SK-N-SH (cell line): ENCODE measurements around the gene PTGR2. TPM values are rescaled to one million over a fixed set of nuclear protein-coding genes. Genes with fewer than 3 reads are reported as not detected.

ENCODE experiments used
- CTCF ChIA-PET: fragments of 300-600, 350-600 bp; formaldehyde crosslinking; extraction: SDS; loops from one replicate; lab custom pipeline; 2021; lab: Yijun Ruan, JAX
- POLR2A ChIA-PET: fragments of 350-600 bp; sonication (Branson Sonifier 250); formaldehyde crosslinking; extraction: SDS; loops from one replicate; lab custom pipeline; 2020; ENCODE audit warnings: antibody characterized with exemption, inconsistent platforms; lab: Yijun Ruan, JAX
- DNase-seq: peaks from one replicate; pipeline ENCODE4 v3.0.0; 2012
- H2AFZ ChIP-seq: fragments of 200-600 bp; sonication (generic); 2 replicates; pipeline ENCODE4 v1.8.1; 2016; ENCODE audit warnings: antibody characterized with exemption, mild to moderate bottlenecking, low read depth
- H3F3A ChIP-seq: fragments of 200-600 bp; sonication (generic); replicated peaks from 2 replicates; pipeline ENCODE3; 2016; ENCODE audit warnings: antibody characterized with exemption, mild to moderate bottlenecking; ENCODE audit not compliant: insufficient read depth
- H3K27ac ChIP-seq, 2 experiments: fragments of 200-500 bp in 1 of 2; fragments of 200-600 bp in 1 of 2; sonication (Bioruptor generic) in 1 of 2; sonication (generic), shearing (Covaris generic) in 1 of 2; 2 replicates each; pipeline versions ENCODE4 v1.5.1 to v1.6.1; 2014 to 2016; ENCODE audit warnings: low read depth in 2 of 2, inconsistent platforms in 1 of 2, low read length in 1 of 2, mild to moderate bottlenecking in 1 of 2, mixed read lengths in 1 of 2
- H3K27me3 ChIP-seq: fragments of 200-600 bp; sonication (generic), shearing (Covaris generic); 2 replicates; pipeline ENCODE4 v1.6.1; 2016; ENCODE audit warnings: mixed run types; ENCODE audit not compliant: insufficient read depth
- H3K36me3 ChIP-seq, 2 experiments: fragments of 200-500 bp in 1 of 2; fragments of 200-600 bp in 1 of 2; sonication (Bioruptor generic) in 1 of 2; sonication (generic) in 1 of 2; replicated peaks in 1 of 2; 2 replicates each; pipeline versions ENCODE3 to v1.5.1; 2014 to 2016; ENCODE audit warnings: low read length in 1 of 2, mild to moderate bottlenecking in 1 of 2; ENCODE audit not compliant: insufficient read depth in 2 of 2, control insufficient read depth in 1 of 2
- H3K4me1 ChIP-seq, 2 experiments: fragments of 200-500 bp in 1 of 2; fragments of 200-600 bp in 1 of 2; sonication (Bioruptor generic) in 1 of 2; sonication (generic), shearing (Covaris generic) in 1 of 2; 2 replicates each; pipeline versions ENCODE4 v1.5.1 to v1.6.1; 2014 to 2016; ENCODE audit warnings: low read depth in 1 of 2, low read length in 1 of 2, mixed run types in 1 of 2; ENCODE audit not compliant: insufficient read depth in 2 of 2, control insufficient read depth in 1 of 2
- H3K4me2 ChIP-seq: fragments of 200-600 bp; sonication (generic), shearing (Covaris generic); 2 replicates; pipeline ENCODE4 v1.6.1; 2017; ENCODE audit warnings: mixed run types
- H3K4me3 ChIP-seq, 2 experiments: fragments of 200-500 bp in 1 of 2; fragments of 200-600 bp in 1 of 2; sonication (Bioruptor generic) in 1 of 2; sonication (generic), shearing (Covaris generic) in 1 of 2; 2 replicates each; pipeline versions ENCODE4 v1.5.1 to v1.8.1; 2014 to 2016; ENCODE audit warnings: low read depth in 2 of 2, inconsistent platforms in 1 of 2, low read length in 1 of 2, mild to moderate bottlenecking in 1 of 2, mixed read lengths in 1 of 2, moderate library complexity in 1 of 2
- H3K79me2 ChIP-seq: fragments of 200-600 bp; sonication (generic); 2 replicates; pipeline ENCODE4 v1.8.1; 2017; ENCODE audit warnings: mild to moderate bottlenecking; ENCODE audit not compliant: insufficient read depth
- H3K9ac ChIP-seq: fragments of 200-600 bp; sonication (generic); 2 replicates; pipeline ENCODE4 v1.6.1; 2017; ENCODE audit warnings: mixed run types
- H3K9me2 ChIP-seq: fragments of 200-600 bp; sonication (generic); 2 replicates; pipeline ENCODE4 v1.6.1; 2017; ENCODE audit warnings: mixed run types
- H3K9me3 ChIP-seq: fragments of 200-600 bp; sonication (generic); 2 replicates; pipeline ENCODE4 v1.6.1; 2017; ENCODE audit warnings: mixed run types, mild to moderate bottlenecking, moderate library complexity
- H4K20me1 ChIP-seq: fragments of 200-600 bp; sonication (generic); 2 replicates; pipeline ENCODE4 v1.6.1; 2017; ENCODE audit warnings: mild to moderate bottlenecking, mixed run types; ENCODE audit not compliant: insufficient read depth
- CHD2 ChIP-seq: fragments of 150-350 bp; IDR thresholded peaks from 2 replicates; pipeline ENCODE4 v1.6.1; 2018; ENCODE audit warnings: low read length; ENCODE audit not compliant: partially characterized antibody
- CTCF ChIP-seq: fragments of 200-600 bp; sonication (generic); IDR thresholded peaks from 2 replicates; pipeline ENCODE4 v1.6.1; 2017; ENCODE audit warnings: antibody characterized with exemption, mild to moderate bottlenecking, moderate library complexity
- ELF1 ChIP-seq: IDR thresholded peaks from 2 replicates; pipeline ENCODE4 v1.4.0; 2012
- EP300 ChIP-seq, 2 experiments: IDR thresholded peaks; 2 replicates each; pipeline versions ENCODE4 v1.4.0 to v1.6.1; 2012; ENCODE audit warnings: borderline replicate concordance in 1 of 2, low read depth in 1 of 2, low read length in 1 of 2
- EZH2phosphoT487 ChIP-seq: fragments of 200-600 bp; sonication (generic); IDR thresholded peaks from 2 replicates; pipeline ENCODE4 v1.6.1; 2017; ENCODE audit warnings: low read depth, mixed run types, mild to moderate bottlenecking, antibody characterized with exemption, moderate library complexity, borderline replicate concordance
- FOSL2 ChIP-seq: IDR thresholded peaks from 2 replicates; pipeline ENCODE4 v1.4.0; 2012; ENCODE audit warnings: low read depth, mild to moderate bottlenecking, moderate library complexity, borderline replicate concordance
- FOXJ3 ChIP-seq: sonication (generic); formaldehyde crosslinking; IDR thresholded peaks from 2 replicates; pipeline ENCODE4 v1.5.1; 2020; ENCODE audit warnings: mild to moderate bottlenecking, missing genetic modification reagents
- GABPA ChIP-seq: IDR thresholded peaks from 2 replicates; pipeline ENCODE4 v1.4.0; 2012; ENCODE audit warnings: low read depth, mild to moderate bottlenecking
- GATA2 ChIP-seq: sonication (generic); formaldehyde crosslinking; IDR thresholded peaks from 2 replicates; pipeline ENCODE4 v1.5.0; 2020; ENCODE audit warnings: mild to moderate bottlenecking, missing genetic modification reagents
- JUND ChIP-seq: IDR thresholded peaks from 2 replicates; pipeline ENCODE4 v1.4.0; 2012
- MAX ChIP-seq: IDR thresholded peaks from 2 replicates; pipeline ENCODE4 v1.4.0; 2012; ENCODE audit warnings: low read depth
- MEF2A ChIP-seq: IDR thresholded peaks from 2 replicates; pipeline ENCODE4 v1.4.0; 2012; ENCODE audit warnings: low read depth, borderline replicate concordance
- MXI1 ChIP-seq: IDR thresholded peaks from 2 replicates; pipeline ENCODE4 v1.6.1; 2012; ENCODE audit warnings: mild to moderate bottlenecking, low read depth, low read length, improper control_type of control experiment
- NFIC ChIP-seq: IDR thresholded peaks from 2 replicates; pipeline ENCODE4 v1.4.0; 2012; ENCODE audit warnings: borderline replicate concordance
- NRF1 ChIP-seq: IDR thresholded peaks from 2 replicates; pipeline ENCODE4 v1.6.1; 2012; ENCODE audit warnings: low read depth, mild to moderate bottlenecking, low read length
- RAD21 ChIP-seq: IDR thresholded peaks from 2 replicates; pipeline ENCODE4 v1.6.1; 2012; ENCODE audit warnings: mild to moderate bottlenecking, low read length
- RCOR1 ChIP-seq: fragments of 150-350 bp; IDR thresholded peaks from 2 replicates; pipeline ENCODE4 v1.6.1; 2017; ENCODE audit warnings: antibody characterized with exemption, low read length
- SIN3A ChIP-seq: IDR thresholded peaks from 2 replicates; pipeline ENCODE4 v1.6.1; 2012; ENCODE audit warnings: low read depth, mild to moderate bottlenecking, low read length, moderate library complexity, borderline replicate concordance
- SMC3 ChIP-seq: IDR thresholded peaks from 2 replicates; pipeline ENCODE4 v1.6.1; 2012; ENCODE audit warnings: low read depth, low read length, improper control_type of control experiment
- TAF1 ChIP-seq: IDR thresholded peaks from 2 replicates; pipeline ENCODE4 v1.6.1; 2012; ENCODE audit warnings: low read depth, mild to moderate bottlenecking, low read length, moderate library complexity, borderline replicate concordance
- TCF12 ChIP-seq: IDR thresholded peaks from 2 replicates; pipeline ENCODE4 v1.4.0; 2012
- TEAD4 ChIP-seq: IDR thresholded peaks from 2 replicates; pipeline ENCODE4 v1.4.0; 2012; ENCODE audit warnings: mild to moderate bottlenecking, borderline replicate concordance; ENCODE audit not compliant: insufficient read depth
- YY1 ChIP-seq: IDR thresholded peaks from 2 replicates; pipeline ENCODE4 v1.4.0; 2012; ENCODE audit warnings: low read depth, mild to moderate bottlenecking
- WGBS: methylation state at CpG from one replicate; pipeline ENCODE4 v1.1.6; 2017; ENCODE audit warnings: low lambda C conversion rate; 5-methylcytosine and 5-hydroxymethylcytosine counted together
- polyA plus RNA-seq, 3 experiments: library from polyadenylated mRNA; depleted of rRNA; stranded (reverse); fragments of >200 nt; gene quantifications; 2 replicates each; pipeline ENCODE4 v1.2.3, GENCODE V29; 2012
- TF ChIP-seq, protein P1 (sequence below): IDR thresholded peaks from 2 replicates; pipeline ENCODE4; 2012
- TF ChIP-seq, protein P2 (sequence below): fragments of 150-350 bp; IDR thresholded peaks from 2 replicates; pipeline ENCODE4 v1.6.1; 2016; ENCODE audit warnings: mild to moderate bottlenecking, low read depth, low read length
- TF ChIP-seq, protein P3 (sequence below): IDR thresholded peaks from 2 replicates; pipeline ENCODE4 v1.4.0; 2012; ENCODE audit warnings: low read depth, borderline replicate concordance

PTGR2 gene
- polyA plus RNA-seq, 1 of the 3 experiments (the other 2 are of a cell fraction) = 7.1 TPM

GRCh38 chr14:73861073-73861472 lies 9.4 kb downstream of the PTGR2 start:
- Histone ChIP-seq H3K9me2 (no peaks in the 10 kb centered on the region), H3K4me2 (no peak overlapping the region), H4K20me1 (no peaks in the 10 kb centered on the region), H3F3A (peaks cover 5% of the 10 kb centered on the region), H3K79me2 (no peaks in the 10 kb centered on the region), H3K9ac (no peak overlapping the region), H3K9me3 (no peaks in the 10 kb centered on the region), H2AFZ (no peak overlapping the region), H3K27ac (no peak overlapping the region), H3K27me3 (no peaks in the 10 kb centered on the region), H3K36me3 (peaks cover 18 to 38% of the 10 kb centered on the region in 2 experiments), H3K4me3 (no peak overlapping the region), H3K4me1 (no peaks in the 10 kb centered on the region)
- DNase-seq = no peak
- CTCF ChIA-PET = interaction anchor here (1.6 kb wide), 1 partner anchor 132 kb away, joined by 6 read pairs; no protein-coding TSS in a partner anchor
- TF ChIP-seq RAD21 (no peak), EZH2phosphoT487 (no peak), GATA2 (CRISPR knock-in tag) (no peak), CHD2 (no peak), YY1 (no peak), TCF12 (no peak), SMC3 (no peak), NFIC (no peak), MXI1 (no peak), FOSL2 (no peak), JUND (no peak)
- TF ChIP-seq, protein P1, sequence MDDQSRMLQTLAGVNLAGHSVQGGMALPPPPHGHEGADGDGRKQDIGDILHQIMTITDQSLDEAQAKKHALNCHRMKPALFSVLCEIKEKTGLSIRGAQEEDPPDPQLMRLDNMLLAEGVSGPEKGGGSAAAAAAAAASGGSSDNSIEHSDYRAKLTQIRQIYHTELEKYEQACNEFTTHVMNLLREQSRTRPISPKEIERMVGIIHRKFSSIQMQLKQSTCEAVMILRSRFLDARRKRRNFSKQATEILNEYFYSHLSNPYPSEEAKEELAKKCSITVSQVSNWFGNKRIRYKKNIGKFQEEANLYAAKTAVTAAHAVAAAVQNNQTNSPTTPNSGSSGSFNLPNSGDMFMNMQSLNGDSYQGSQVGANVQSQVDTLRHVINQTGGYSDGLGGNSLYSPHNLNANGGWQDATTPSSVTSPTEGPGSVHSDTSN = no peak
- 94% methylated on average over 5 of the region's 5 CpGs for WGBS
- POLR2A ChIA-PET = no interaction called here

DNA sequence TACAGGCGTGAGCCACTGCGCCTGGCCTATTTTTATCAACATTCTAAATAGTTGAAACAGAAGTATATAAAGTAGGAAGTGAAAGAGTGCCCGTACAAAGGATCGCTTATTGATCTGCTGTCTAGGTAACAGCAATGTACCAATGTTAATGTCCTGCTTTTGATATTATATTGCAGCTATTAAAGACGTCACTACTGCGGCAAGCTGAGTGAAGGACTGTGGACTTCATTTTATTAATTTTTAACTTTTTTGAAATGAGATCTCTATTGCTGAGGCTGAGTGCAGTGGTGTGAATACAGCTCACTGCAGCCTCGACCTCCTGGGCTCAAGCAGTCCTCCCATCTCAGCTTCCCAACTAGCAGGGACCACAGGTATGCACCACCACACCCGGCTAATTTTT lies 10.8 kb downstream of the PTGR2 start:
- H3K9me3 ChIP-seq = no peaks in the 10 kb centered on the region
- peaks cover 18 to 36% of the 10 kb centered on the region in 2 experiments for H3K36me3 ChIP-seq
- H3K79me2 ChIP-seq = no peaks in the 10 kb centered on the region
- ChIA-PET CTCF (no interaction called here), POLR2A (no interaction called here)
- H2AFZ ChIP-seq = no peak overlapping the region
- peaks cover 5% of the 10 kb centered on the region for H3F3A ChIP-seq
- TF ChIP-seq NFIC (no peak), SIN3A (no peak), TAF1 (no peak), RAD21 (no peak), CTCF (no peak), EZH2phosphoT487 (no peak), FOXJ3 (CRISPR knock-in tag) (no peak), RCOR1 (no peak), NRF1 (no peak), GATA2 (CRISPR knock-in tag) (no peak), TEAD4 (no peak), MEF2A (no peak), GABPA (no peak), MAX (no peak), FOSL2 (no peak), EP300 (IDR thresholded peaks at IDR 0.05; ENCODE audit: borderline replicate concordance in 1 of 2, low read depth in 1 of 2, low read length in 1 of 2) (no peak), CHD2 (no peak), ELF1 (no peak)
- TF ChIP-seq, protein P2, sequence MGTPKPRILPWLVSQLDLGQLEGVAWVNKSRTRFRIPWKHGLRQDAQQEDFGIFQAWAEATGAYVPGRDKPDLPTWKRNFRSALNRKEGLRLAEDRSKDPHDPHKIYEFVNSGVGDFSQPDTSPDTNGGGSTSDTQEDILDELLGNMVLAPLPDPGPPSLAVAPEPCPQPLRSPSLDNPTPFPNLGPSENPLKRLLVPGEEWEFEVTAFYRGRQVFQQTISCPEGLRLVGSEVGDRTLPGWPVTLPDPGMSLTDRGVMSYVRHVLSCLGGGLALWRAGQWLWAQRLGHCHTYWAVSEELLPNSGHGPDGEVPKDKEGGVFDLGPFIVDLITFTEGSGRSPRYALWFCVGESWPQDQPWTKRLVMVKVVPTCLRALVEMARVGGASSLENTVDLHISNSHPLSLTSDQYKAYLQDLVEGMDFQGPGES = no peak
- TF ChIP-seq, protein P3, sequence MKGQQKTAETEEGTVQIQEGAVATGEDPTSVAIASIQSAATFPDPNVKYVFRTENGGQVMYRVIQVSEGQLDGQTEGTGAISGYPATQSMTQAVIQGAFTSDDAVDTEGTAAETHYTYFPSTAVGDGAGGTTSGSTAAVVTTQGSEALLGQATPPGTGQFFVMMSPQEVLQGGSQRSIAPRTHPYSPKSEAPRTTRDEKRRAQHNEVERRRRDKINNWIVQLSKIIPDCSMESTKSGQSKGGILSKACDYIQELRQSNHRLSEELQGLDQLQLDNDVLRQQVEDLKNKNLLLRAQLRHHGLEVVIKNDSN = no peak
- H4K20me1 ChIP-seq = no peaks in the 10 kb centered on the region
- WGBS = 96% methylated on average over 8 of the region's 8 CpGs
- no peak overlapping the region for H3K4me3 ChIP-seq
- no peak overlapping the region for H3K27ac ChIP-seq
- no peaks in the 10 kb centered on the region for H3K9me2 ChIP-seq
- no peak overlapping the region for H3K4me2 ChIP-seq
- no peak for DNase-seq
- H3K9ac ChIP-seq = no peak overlapping the region
- H3K4me1 ChIP-seq = no peaks in the 10 kb centered on the region
- H3K27me3 ChIP-seq = no peaks in the 10 kb centered on the region
